Amniotic epithelial cell (primary cell): ENCODE results near the gene CTDNEP1.

Experiments used
- DNase-seq: peaks from one replicate; pipeline ENCODE4 v3.0.0-alpha.2; 2010; ENCODE audit warnings: low read depth

Gene CTDNEP1

GRCh38 chr17:7280519-7281073 lies 29.1 kb upstream of the CTDNEP1 start:
- DNase-seq, result peak; percentile 57

- no peak for DNase-seq
Observed at GRCh38 chr17:7279448-7279847, 27.9 kb upstream of the CTDNEP1 start.

GRCh38 chr17:7266784-7267183 lies 15.2 kb upstream of the CTDNEP1 start:
- DNase-seq, result peak; percentile 49

- no peak for DNase-seq
Observed at GRCh38 chr17:7263801-7264078, 12.2 kb upstream of the CTDNEP1 start.

- no peak for DNase-seq
Observed at GRCh38 chr17:7262935-7263800, 11.6 kb upstream of the CTDNEP1 start.

- DNase-seq, result no peak
Observed at GRCh38 chr17:7262192-7262934, 10.8 kb upstream of the CTDNEP1 start, which contains the start of gene CLDN7. TSS of gene CLDN7 (minus strand) at chr17:7262478. CDS start at chr17:7262043, 435 bp downstream.

GRCh38 chr17:7261379-7262191 lies 10.1 kb upstream of the CTDNEP1 start:
- no peak for DNase-seq

GRCh38 chr17:7260651-7261378 lies 9.3 kb upstream of the CTDNEP1 start:
- no peak for DNase-seq

GRCh38 chr17:7260151-7260550 lies 8.6 kb upstream of the CTDNEP1 start:
- no peak for DNase-seq

- DNase-seq, result no peak
Observed at GRCh38 chr17:7259555-7259889, 8.0 kb upstream of the CTDNEP1 start.

DNA sequence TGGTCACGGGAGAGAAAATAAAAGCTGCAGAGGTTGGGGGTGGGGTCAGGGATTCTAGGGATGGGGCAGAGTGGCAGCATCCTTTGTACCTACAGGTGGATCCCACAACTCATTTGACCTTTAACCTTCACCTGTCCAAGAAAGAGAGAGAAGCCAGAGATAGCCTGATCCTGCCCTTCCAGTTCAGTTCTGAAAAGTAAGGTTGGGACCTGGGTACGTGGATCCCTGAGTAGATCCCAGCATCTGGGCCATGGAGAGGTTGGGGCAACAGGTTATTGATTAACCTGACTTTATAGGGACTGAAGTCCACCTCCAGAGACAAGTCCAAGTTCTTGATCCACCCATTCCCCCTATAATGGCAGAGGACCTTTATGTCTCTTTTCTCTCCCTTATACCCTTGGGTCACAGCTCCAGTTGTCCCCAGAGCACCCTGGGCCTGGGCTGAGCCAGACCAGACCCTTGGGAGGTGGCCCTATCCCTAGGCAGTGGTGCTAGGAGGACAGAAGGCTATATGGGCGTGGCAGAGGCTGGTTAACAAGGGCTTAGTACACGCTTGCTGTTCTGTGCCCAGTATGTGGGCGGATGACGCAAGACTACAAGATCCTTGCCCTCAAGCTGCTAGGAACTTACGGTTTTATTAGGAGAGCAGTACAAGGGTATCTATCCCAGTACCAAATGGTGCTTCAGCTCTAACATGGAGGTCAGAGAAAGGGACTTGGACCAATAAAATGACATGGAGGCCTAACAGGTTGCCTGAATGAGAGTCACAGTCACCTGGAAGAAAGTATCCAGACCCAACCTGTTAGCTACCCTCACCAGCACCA lies 7.4 kb upstream of the CTDNEP1 start:
- DNase-seq, result peak; percentile 65

- DNase-seq, result no peak
Observed at GRCh38 chr17:7256766-7257456, 5.4 kb upstream of the CTDNEP1 start.

DNA sequence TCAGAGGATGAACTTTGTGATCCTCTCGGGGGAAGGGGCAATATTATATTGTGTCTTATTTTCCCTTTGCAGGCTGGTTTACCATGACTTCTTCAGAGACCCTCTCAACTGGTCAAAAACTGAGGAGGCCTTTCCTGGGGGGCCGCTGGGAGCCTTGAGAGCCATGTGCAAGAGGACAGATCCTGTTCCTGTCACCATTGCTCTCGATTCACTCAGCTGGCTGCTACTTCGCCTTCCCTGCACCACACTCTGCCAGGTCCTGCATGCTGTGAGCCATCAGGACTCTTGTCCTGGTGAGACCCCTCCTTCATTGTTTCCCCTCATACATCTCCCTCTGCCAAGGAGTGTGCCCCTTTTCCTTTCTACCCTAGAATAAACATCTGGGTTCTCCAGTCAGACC lies 3.0 kb upstream of the CTDNEP1 start:
- DNase-seq, result no peak

GRCh38 chr17:7253082-7253481 lies 1.5 kb upstream of the CTDNEP1 start:
- DNase-seq, result no peak

GRCh38 chr17:7252176-7253043 lies 876 bp upstream of the CTDNEP1 start, which contains the start of gene ELP5:
TSS of gene ELP5 (plus strand) at chr17:7252215. CDS start at chr17:7252551, 336 bp downstream.
- DNase-seq, result peak; percentile 90

- DNase-seq, result no peak
Observed at GRCh38 chr17:7250695-7251627, 573 bp downstream of the CTDNEP1 start.

GRCh38 chr17:7249830-7250229 lies 1.7 kb downstream of the CTDNEP1 start:
- DNase-seq, result no peak

DNA sequence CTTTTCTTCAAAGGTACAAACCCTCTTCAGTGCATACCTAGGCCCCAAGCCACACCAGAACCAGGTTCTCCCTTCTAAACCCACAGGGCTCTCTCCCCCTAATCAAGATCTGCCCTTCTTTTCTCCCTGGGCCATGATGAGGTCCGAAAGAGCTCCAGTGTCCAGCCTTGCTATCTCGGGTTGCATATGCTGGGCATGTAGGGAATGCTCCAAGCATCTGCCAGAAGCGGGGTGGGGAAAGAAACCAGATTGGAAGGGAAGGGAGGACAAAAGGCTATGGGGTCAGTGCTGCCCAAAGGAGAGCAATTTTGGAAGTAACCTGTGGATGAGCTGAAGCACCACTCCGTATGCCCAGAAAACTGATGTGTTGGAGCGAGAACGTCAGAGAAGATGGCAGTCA lies 2.3 kb downstream of the CTDNEP1 start:
- no peak for DNase-seq
